ENCODE results near the gene SPPL2C. TPM values are rescaled to one million over a fixed set of nuclear protein-coding genes. Genes with fewer than 3 reads are reported as not detected.

The SPPL2C gene
- total and polyA plus RNA-seq, 5 experiments from 2014 or later = not detected

- no peaks in the 10 kb centered on the region for H3K36me3 Mint-ChIP-seq
- ATAC-seq = no peak
- no peak for DNase-seq
- H3K4me1 Mint-ChIP-seq = no peaks in the 10 kb centered on the region
- no peaks in the 10 kb centered on the region for H3K9me3 Mint-ChIP-seq
- no peak overlapping the region for H3K27ac Mint-ChIP-seq
- H3K4me3 Mint-ChIP-seq = no peak overlapping the region
- POLR2A ChIA-PET = no interaction called here
- peaks cover 0 to 4% (median 0%) of the 10 kb centered on the region in 5 donors for H3K27me3 Mint-ChIP-seq
Measured at GRCh38 chr17:45836047-45837044, 8.3 kb upstream of the SPPL2C start.

- H3K4me1 Mint-ChIP-seq = no peaks in the 10 kb centered on the region
- POLR2A ChIA-PET = no interaction called here
- no peak for ATAC-seq
- H3K27me3 Mint-ChIP-seq = peaks cover 0 to 4% (median 2%) of the 10 kb centered on the region in 5 donors
- no peaks in the 10 kb centered on the region for H3K9me3 Mint-ChIP-seq
- H3K27ac Mint-ChIP-seq = no peak overlapping the region
- no peak for DNase-seq
- H3K36me3 Mint-ChIP-seq = no peaks in the 10 kb centered on the region
- no peak overlapping the region for H3K4me3 Mint-ChIP-seq
Measured at GRCh38 chr17:45837187-45837586, 7.5 kb upstream of the SPPL2C start.

GRCh38 chr17:45837603-45838002 is 7.1 kb upstream of the SPPL2C start:
- Mint-ChIP-seq H3K4me1 (no peaks in the 10 kb centered on the region), H3K27ac (no peak overlapping the region), H3K9me3 (no peaks in the 10 kb centered on the region), H3K27me3 (peaks cover 0 to 4% (median 2%) of the 10 kb centered on the region in 5 donors), H3K4me3 (no peak overlapping the region), H3K36me3 (no peaks in the 10 kb centered on the region)
- ATAC-seq (no peak), DNase-seq (no peak)
- POLR2A ChIA-PET = no interaction called here

GRCh38 chr17:45838751-45839295 is 5.9 kb upstream of the SPPL2C start:
- H3K4me1 Mint-ChIP-seq = no peaks in the 10 kb centered on the region
- no peak for ATAC-seq
- no peaks in the 10 kb centered on the region for H3K36me3 Mint-ChIP-seq
- H3K27ac Mint-ChIP-seq = peak overlapping the region in 1 of 10 donors; percentile 29
- no peak overlapping the region for H3K4me3 Mint-ChIP-seq
- POLR2A ChIA-PET = no interaction called here
- H3K9me3 Mint-ChIP-seq = no peaks in the 10 kb centered on the region
- peaks cover 0 to 4% (median 2%) of the 10 kb centered on the region in 5 donors for H3K27me3 Mint-ChIP-seq
- no peak for DNase-seq

- H3K4me1 Mint-ChIP-seq = no peaks in the 10 kb centered on the region
- no peak for ATAC-seq
- no peaks in the 10 kb centered on the region for H3K36me3 Mint-ChIP-seq
- H3K9me3 Mint-ChIP-seq = no peaks in the 10 kb centered on the region
- no peak overlapping the region for H3K4me3 Mint-ChIP-seq
- POLR2A ChIA-PET = interaction anchor here (1.1 kb wide), 1 partner anchor 13 kb away, joined by 3 read pairs; no protein-coding TSS in a partner anchor
- no peak overlapping the region for H3K27ac Mint-ChIP-seq
- peaks cover 0 to 4% (median 2%) of the 10 kb centered on the region in 5 donors for H3K27me3 Mint-ChIP-seq
- DNase-seq = no peak
Measured at GRCh38 chr17:45839442-45839841, 5.2 kb upstream of the SPPL2C start.

GRCh38 chr17:45841186-45841585 is 3.5 kb upstream of the SPPL2C start:
- H3K4me1 Mint-ChIP-seq = no peaks in the 10 kb centered on the region

GRCh38 chr17:45841883-45842525 is 2.7 kb upstream of the SPPL2C start:
- Mint-ChIP-seq H3K4me1 (no peaks in the 10 kb centered on the region), H3K9me3 (no peaks in the 10 kb centered on the region), H3K27ac (peak overlapping the region in 1 of 10 donors; percentile 53), H3K27me3 (peaks cover 0 to 4% (median 0%) of the 10 kb centered on the region in 5 donors), H3K4me3 (no peak overlapping the region), H3K36me3 (no peaks in the 10 kb centered on the region)
- ATAC-seq (no peak), DNase-seq (no peak)
- POLR2A ChIA-PET = no interaction called here

More at GRCh38 chr17:45841186-45841585, 3.5 kb upstream of the SPPL2C start:
- POLR2A ChIA-PET = interaction anchor here (0.5 kb wide), 1 partner anchor 1033 kb away, joined by 5 read pairs; no protein-coding TSS in a partner anchor
- DNase-seq = no peak
- peaks cover 0 to 4% (median 0%) of the 10 kb centered on the region in 5 donors for H3K27me3 Mint-ChIP-seq
- no peak overlapping the region for H3K27ac Mint-ChIP-seq
- H3K9me3 Mint-ChIP-seq = no peaks in the 10 kb centered on the region
- H3K36me3 Mint-ChIP-seq = no peaks in the 10 kb centered on the region
- ATAC-seq = no peak
- no peak overlapping the region for H3K4me3 Mint-ChIP-seq

- POLR2A ChIA-PET = no interaction called here
- DNase-seq = no peak
- H3K36me3 Mint-ChIP-seq = no peaks in the 10 kb centered on the region
- no peaks in the 10 kb centered on the region for H3K9me3 Mint-ChIP-seq
- no peaks in the 10 kb centered on the region for H3K4me1 Mint-ChIP-seq
- no peak for ATAC-seq
- H3K27ac Mint-ChIP-seq = no peak overlapping the region
- H3K4me3 Mint-ChIP-seq = no peak overlapping the region
- peaks cover 0 to 5% (median 2%) of the 10 kb centered on the region in 5 donors for H3K27me3 Mint-ChIP-seq
Measured at GRCh38 chr17:45843722-45844121, 959 bp upstream of the SPPL2C start.

GRCh38 chr17:45845376-45846185 is 900 bp downstream of the SPPL2C start:
- H3K4me3 Mint-ChIP-seq = no peak overlapping the region
- DNase-seq = peak in 1 of 10 donors; percentile 48
- H3K4me1 Mint-ChIP-seq = no peaks in the 10 kb centered on the region
- H3K9me3 Mint-ChIP-seq = no peaks in the 10 kb centered on the region
- no peaks in the 10 kb centered on the region for H3K36me3 Mint-ChIP-seq
- ATAC-seq = no peak
- H3K27me3 Mint-ChIP-seq = peaks cover 0 to 5% (median 2%) of the 10 kb centered on the region in 5 donors
- POLR2A ChIA-PET = interaction anchor here (0.6 kb wide), 1 partner anchor 19 kb away, joined by 3 read pairs; no protein-coding TSS in a partner anchor
- H3K27ac Mint-ChIP-seq = no peak overlapping the region

GRCh38 chr17:45846223-45846622 is 1.5 kb downstream of the SPPL2C start:
- no peaks in the 10 kb centered on the region for H3K9me3 Mint-ChIP-seq
- peak in 1 of 10 donors; percentile 53 for DNase-seq
- no peak overlapping the region for H3K4me3 Mint-ChIP-seq

GRCh38 chr17:45846646-45847045 is 2.0 kb downstream of the SPPL2C start:
- Mint-ChIP-seq H3K4me3 (no peak overlapping the region), H3K4me1 (no peaks in the 10 kb centered on the region), H3K36me3 (no peaks in the 10 kb centered on the region), H3K27me3 (peaks cover 0 to 11% (median 2%) of the 10 kb centered on the region in 5 donors), H3K9me3 (no peaks in the 10 kb centered on the region), H3K27ac (no peak overlapping the region)
- DNase-seq (no peak), ATAC-seq (no peak)
- POLR2A ChIA-PET = no interaction called here

More at GRCh38 chr17:45846223-45846622, 1.5 kb downstream of the SPPL2C start:
- no peak for ATAC-seq
- no peak overlapping the region for H3K27ac Mint-ChIP-seq
- POLR2A ChIA-PET = no interaction called here
- H3K4me1 Mint-ChIP-seq = no peaks in the 10 kb centered on the region
- H3K27me3 Mint-ChIP-seq = peaks cover 0 to 10% (median 2%) of the 10 kb centered on the region in 5 donors
- H3K36me3 Mint-ChIP-seq = no peaks in the 10 kb centered on the region

GRCh38 chr17:45847101-45847500 is 2.4 kb downstream of the SPPL2C start:
- H3K4me3 Mint-ChIP-seq = no peak overlapping the region

More at GRCh38 chr17:45847101-45847500, 2.4 kb downstream of the SPPL2C start:
- DNase-seq = peak in 1 of 10 donors; percentile 35
- Mint-ChIP-seq H3K36me3 (no peaks in the 10 kb centered on the region), H3K4me1 (no peaks in the 10 kb centered on the region), H3K27ac (no peak overlapping the region), H3K27me3 (peaks cover 0 to 14% (median 2%) of the 10 kb centered on the region in 5 donors), H3K9me3 (no peaks in the 10 kb centered on the region)
- no peak for ATAC-seq
- POLR2A ChIA-PET = no interaction called here
